Astrocyte of the cerebellum (primary cell): ENCODE results near the gene PATJ.
"Not testable (repeated sequence)": the region's sequence is repeated elsewhere in the genome, so short reads cannot be mapped to it uniquely, and the experiment has no call there.

Experiments
- DNase-seq: peaks from one replicate; pipeline ENCODE4 v3.0.0-alpha.2; 2011; ENCODE audit warnings: low read depth
- H3K4me3 ChIP-seq: 2 replicates; pipeline ENCODE4 v1.5.1; 2011; ENCODE audit warnings: mild to moderate bottlenecking, low read depth, low read length, moderate library complexity
- in situ Hi-C: cut with HindIII; loops from 2 replicates; pipeline ENCODE4 v1.10.0; 2017; ENCODE audit warnings: low sequenced_read_pairs
- TF ChIP-seq, protein P1 (sequence below): IDR thresholded peaks from 2 replicates; pipeline ENCODE4 v1.5.1; 2012; ENCODE audit warnings: low read length, low read depth, moderate library complexity, mild to moderate bottlenecking; ENCODE audit errors: missing control alignments

Gene PATJ

GRCh38 chr1:61936839-61937238 is 194.6 kb downstream of the PATJ start:
- no peak overlapping the region for H3K4me3 ChIP-seq
- TF ChIP-seq, protein P1, sequence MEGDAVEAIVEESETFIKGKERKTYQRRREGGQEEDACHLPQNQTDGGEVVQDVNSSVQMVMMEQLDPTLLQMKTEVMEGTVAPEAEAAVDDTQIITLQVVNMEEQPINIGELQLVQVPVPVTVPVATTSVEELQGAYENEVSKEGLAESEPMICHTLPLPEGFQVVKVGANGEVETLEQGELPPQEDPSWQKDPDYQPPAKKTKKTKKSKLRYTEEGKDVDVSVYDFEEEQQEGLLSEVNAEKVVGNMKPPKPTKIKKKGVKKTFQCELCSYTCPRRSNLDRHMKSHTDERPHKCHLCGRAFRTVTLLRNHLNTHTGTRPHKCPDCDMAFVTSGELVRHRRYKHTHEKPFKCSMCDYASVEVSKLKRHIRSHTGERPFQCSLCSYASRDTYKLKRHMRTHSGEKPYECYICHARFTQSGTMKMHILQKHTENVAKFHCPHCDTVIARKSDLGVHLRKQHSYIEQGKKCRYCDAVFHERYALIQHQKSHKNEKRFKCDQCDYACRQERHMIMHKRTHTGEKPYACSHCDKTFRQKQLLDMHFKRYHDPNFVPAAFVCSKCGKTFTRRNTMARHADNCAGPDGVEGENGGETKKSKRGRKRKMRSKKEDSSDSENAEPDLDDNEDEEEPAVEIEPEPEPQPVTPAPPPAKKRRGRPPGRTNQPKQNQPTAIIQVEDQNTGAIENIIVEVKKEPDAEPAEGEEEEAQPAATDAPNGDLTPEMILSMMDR, result no peak
- in situ Hi-C loops, result no loop called here

GRCh38 chr1:61941794-61942193 is 199.5 kb downstream of the PATJ start:
- in situ Hi-C loops, result no loop called here
- DNase-seq, result no peak
- TF ChIP-seq, protein P1, result no peak
- no peak overlapping the region for H3K4me3 ChIP-seq

More at GRCh38 chr1:61936839-61937238, 194.6 kb downstream of the PATJ start:
- no peak for DNase-seq

GRCh38 chr1:61942856-61943255 is 200.6 kb downstream of the PATJ start:
- TF ChIP-seq, protein P1, result no peak
- in situ Hi-C loops, result no loop called here
- DNase-seq, result no peak
- H3K4me3 ChIP-seq, result no peak overlapping the region

- H3K4me3 ChIP-seq, DNase-seq, in situ Hi-C loops: not testable (repeated sequence)
These were observed 206.4 kb downstream of the PATJ start for GRCh38 chr1:61948685-61949084.

DNA sequence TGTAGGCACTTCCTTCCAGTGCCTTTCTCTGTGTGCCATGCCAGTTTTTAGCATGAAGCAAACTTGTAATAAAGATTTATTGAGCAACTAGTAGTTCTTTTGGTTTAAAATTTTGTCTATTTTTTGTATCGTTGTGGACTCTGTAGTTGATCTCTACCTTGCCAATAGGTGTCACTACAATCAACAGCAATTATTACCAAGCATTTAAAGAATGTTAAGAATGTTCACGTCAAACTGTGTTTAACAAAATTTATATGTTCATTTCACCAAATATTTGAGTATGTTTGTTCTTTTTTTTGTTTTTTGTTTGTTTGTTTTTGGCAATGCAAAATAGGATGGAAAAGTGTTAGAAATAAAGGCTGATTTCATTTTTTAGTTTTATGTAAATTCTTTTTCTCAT is 208.1 kb downstream of the PATJ start:
- TF ChIP-seq, protein P1, result no peak
- peak; percentile 11 for DNase-seq
- no peak overlapping the region for H3K4me3 ChIP-seq
- in situ Hi-C loops, result no loop called here

DNA sequence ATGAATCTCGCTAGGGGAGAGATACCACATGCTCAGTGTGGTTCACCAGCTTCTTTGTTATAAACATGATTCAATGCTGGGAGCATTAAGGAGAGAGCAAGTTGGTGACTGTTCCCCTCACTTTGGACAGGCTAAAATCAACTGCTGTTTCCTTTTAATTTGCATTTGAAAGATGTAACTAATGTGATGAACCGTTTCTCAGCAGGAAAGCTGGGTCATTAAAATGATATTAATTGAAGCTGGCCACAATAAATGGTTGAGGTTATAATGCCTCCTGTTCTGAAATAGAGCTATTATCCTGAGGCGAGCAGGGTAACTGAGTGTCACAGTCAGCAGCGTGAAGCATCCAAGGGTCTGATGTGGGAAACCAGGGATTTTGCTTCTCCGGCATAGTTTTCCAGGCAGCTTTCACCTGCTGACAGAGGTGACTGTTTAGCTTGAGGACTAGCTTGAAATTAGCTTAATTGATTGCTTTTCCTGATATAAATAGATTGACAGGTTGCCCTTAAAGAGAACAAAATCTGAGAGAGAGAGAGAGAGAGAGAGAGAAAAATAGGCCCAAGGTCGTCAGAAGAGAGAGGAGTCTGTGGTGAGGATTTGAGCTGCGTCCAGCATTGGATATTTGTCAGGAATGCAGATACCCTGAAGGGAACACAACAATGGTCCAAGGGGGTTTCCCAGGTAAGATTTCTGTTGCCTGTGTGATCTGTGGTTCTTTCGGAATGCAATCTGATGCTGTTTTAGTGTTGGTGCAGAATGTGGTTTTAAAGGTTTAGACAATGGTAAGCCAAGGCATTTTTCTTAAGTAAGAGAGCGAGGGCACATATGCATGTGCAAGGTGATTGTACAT is 209.7 kb downstream of the PATJ start:
- in situ Hi-C loops, result no loop called here
- TF ChIP-seq, protein P1, result no peak
- no peak overlapping the region for H3K4me3 ChIP-seq
- DNase-seq, result peak; percentile 98

DNA sequence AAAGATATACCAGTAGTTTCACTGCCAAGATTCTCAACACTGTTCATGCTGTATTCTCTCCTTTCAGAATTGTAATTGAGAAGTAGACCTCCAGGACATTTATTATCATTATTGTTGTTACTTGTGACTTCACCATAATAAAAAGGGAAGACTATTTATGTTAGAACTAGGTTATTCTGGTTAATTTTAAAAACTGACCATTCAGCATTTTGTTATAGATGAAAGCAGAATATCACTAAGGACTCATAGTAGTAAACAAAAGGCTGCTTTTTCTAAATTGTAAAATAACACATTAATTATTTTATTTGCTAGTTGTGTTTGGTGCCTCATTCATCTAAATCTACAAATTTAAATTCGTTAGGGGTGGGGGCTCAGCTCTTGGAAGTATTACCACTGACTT is 210.4 kb downstream of the PATJ start:
- in situ Hi-C loops, result no loop called here
- TF ChIP-seq, protein P1, result no peak
- H3K4me3 ChIP-seq, result no peak overlapping the region
- DNase-seq, result no peak
